Measurements from ENCODE around the gene FARP2.
"Not testable (repeated sequence)": the region's sequence is repeated elsewhere in the genome, so short reads cannot be mapped to it uniquely, and the experiment has no call there.

FARP2 gene

DNA sequence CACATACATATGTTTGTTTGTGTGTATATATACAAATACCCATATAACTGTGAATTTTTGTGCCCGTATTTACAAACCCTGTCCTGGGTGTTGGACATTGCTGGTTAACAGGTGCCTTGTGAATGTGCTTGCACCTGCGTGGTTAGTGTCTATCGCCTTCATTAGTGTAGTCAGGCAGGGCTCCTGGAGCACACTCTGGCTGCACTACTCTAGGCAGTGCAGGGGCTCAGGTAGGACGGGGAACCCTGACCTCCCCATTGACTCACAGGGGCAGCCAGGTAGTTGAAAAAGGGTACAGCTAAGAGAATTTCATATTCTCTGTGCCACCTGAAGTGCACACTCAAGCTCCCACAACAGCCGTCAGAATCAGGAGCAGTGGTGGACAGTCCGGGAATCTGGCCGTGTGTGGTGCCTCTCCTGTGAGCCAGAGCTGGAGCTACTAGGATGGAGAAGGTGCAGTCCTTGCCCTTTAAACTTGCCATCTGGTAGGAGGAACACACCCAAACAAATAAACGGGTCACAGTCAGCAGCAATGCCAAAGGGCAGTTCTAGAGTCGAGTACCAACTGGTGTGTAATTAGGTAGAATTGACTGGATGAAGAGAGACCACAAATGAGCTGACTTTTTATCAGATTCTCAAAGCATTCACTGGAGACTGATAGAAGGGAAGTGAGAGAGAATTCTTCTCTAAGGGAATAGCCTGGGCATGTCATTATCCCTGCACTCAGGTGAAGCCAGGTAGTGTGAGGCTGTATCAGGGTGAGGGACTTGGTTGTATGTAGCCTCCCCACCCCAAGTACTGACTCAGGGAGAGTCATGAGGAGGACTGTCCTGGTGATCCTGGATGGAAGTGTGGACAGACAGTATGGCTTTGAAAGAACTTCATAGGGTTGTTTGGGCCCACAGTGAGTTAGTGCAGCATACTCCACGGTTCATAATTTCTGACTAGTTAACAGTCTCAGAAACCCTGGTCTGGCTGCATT is 44.1 kb downstream of the FARP2 start:
- DNase-seq (ENCODE audit: low spot score) = no peak

GRCh38 chr2:241408849-241409248 is 52.8 kb downstream of the FARP2 start:
- no peak for DNase-seq (ENCODE audit: low spot score)

DNA sequence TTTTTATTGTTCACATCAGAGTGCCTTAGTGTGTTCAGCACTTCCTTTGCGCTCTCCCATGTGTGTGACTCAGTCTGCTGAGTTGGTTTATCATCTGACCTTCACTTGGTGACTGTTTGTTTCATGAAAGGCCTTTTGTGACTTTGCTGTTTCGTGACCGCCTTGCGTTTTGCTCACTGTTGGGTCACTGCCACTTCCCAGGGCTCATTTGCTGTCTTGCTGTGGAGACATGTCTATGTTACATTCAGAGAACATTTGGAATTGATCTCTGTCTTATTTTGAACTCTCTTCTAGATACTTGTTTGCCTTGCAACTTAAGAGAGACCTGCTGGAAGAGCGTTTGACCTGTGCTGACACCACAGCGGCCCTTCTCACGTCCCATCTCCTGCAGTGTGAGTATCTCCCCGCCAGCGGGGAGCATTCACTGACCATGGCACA is 54.7 kb downstream of the FARP2 start:
- DNase-seq (ENCODE audit: low spot score) = no peak

DNA sequence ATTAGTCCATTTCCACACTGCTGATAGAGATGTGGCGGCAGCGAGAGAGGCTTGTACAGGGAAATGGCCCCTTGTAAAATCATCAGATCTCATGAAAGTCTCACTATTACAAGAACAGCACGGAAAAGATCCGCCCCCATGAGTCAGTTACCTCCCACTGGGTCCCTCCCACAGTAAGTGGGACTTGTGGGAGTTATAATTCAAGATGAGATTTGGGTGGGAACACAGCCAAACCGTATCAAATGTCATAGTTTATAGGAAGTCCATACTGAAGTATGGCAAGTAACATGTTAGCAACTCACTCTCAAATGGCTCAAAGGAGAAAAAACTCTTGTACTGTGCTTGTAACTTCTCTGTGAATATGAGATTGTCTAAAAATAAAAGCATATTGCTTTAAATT is 56.1 kb downstream of the FARP2 start:
- DNase-seq (ENCODE audit: low spot score) = no peak

DNA sequence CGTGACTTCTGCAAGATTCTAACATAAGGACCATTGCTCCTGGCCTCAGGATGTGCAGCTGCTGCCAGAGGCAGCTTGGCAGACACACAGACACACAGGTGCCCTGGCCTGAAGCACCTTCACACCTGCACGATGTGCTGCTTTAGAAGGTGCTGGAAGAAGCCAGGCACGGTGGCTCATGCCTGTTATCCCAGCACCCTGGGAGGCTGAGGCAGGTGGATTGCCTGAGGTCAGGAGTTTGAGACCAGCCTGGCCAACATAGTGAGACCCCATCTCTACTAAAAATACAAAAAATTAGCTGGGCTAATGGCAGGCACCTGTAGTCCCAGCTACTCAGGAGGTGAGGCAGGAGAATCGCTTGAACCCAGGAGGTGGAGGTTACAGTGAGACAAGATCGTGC is 57.4 kb downstream of the FARP2 start:
- not testable (repeated sequence) for DNase-seq (ENCODE audit: low spot score)

GRCh38 chr2:241413929-241414580 is 58.0 kb downstream of the FARP2 start:
- no peak for DNase-seq (ENCODE audit: low spot score)

- DNase-seq (ENCODE audit: low spot score) = no peak
Observed at GRCh38 chr2:241415196-241415595, 59.1 kb downstream of the FARP2 start.

GRCh38 chr2:241417626-241418025 is 61.5 kb downstream of the FARP2 start:
- DNase-seq (ENCODE audit: low spot score) = no peak

DNA sequence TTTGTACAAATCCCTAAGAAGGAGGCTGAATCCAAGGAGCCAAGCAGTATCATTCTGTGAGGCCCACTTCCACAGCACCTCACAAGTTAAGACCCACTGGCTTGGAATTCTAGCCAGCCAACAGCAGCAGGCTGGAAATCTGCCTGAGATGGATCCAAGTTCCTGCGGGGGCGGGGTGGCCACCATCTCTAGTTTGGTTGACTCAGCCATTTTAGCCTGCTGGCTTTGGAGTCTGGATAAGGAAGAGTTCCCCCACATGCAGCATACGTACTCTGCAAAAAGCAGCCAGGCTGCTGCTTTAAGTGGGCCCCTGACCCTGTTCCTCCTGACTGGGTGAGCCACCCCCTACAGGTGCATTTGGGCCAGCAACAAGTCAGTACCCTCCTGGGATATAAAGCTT is 65.2 kb downstream of the FARP2 start:
- DNase-seq (ENCODE audit: low spot score) = no peak

GRCh38 chr2:241421942-241422341 is 65.9 kb downstream of the FARP2 start:
- DNase-seq (ENCODE audit: low spot score) = not testable (repeated sequence)

GRCh38 chr2:241422350-241422749 is 66.3 kb downstream of the FARP2 start:
- DNase-seq (ENCODE audit: low spot score) = no peak

DNA sequence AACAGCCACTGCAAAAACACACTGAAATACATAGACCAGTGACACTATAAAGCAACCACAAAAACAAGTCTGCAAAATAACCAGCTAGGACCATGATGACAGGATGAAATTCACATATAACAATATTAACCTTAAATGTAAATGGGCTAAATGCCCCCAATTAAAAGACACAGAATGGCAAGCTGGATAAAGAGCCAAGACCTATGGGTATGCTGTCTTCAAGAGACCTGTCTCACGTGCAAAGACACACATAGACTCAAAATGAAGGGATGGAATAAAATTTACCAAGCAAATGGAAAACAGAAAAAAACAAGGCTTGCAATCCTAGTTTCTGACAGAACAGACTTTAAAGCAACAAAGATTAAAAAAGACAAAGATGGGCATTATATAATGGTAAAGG is 67.4 kb downstream of the FARP2 start:
- DNase-seq (ENCODE audit: low spot score) = not testable (repeated sequence)

- DNase-seq (ENCODE audit: low spot score) = no peak
Observed at GRCh38 chr2:241425368-241425767, 69.3 kb downstream of the FARP2 start.

DNA sequence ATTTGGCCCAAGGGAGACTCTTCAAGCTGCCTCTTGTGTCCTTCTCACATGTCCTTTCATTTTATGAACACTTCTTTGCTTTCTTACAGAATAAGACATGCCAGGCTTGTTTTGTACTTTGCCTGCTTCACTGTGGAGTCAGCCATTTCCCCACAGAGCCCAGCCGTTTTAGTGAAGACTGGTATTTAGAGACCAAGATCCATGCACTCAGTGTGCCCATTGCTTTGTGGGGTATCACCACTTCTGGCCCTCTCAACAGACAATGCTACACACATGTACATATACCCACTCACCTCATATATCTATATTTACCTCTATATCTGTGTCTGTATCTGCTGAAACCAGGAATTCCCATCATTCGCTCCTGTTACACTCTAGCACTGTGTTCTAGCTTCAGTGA is 74.1 kb downstream of the FARP2 start:
- no peak for DNase-seq (ENCODE audit: low spot score)

- no peak for DNase-seq (ENCODE audit: low spot score)
Observed at GRCh38 chr2:241432824-241433448, 76.9 kb downstream of the FARP2 start.

DNA sequence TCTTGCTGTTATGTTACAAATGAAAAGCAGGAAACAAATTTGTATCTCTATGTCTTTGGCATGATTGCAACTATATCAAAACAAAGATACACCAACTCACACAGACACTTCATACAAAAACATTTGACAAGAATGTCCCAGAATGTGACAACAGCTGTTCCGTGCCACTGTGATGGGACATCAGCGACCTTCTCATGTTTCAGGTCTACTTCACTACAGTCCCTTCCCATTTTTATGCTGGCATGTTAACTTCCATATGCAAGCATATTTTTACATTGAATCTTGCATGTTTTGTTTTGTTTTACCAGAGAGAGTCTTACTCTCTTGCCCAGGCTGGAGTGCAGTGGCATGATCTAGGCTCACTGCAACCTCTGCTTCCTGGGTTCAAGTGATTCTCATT is 81.1 kb downstream of the FARP2 start:
- no peak for DNase-seq (ENCODE audit: low spot score)

- no peak for DNase-seq (ENCODE audit: low spot score)
Observed at GRCh38 chr2:241441492-241441891, 85.4 kb downstream of the FARP2 start.

DNA sequence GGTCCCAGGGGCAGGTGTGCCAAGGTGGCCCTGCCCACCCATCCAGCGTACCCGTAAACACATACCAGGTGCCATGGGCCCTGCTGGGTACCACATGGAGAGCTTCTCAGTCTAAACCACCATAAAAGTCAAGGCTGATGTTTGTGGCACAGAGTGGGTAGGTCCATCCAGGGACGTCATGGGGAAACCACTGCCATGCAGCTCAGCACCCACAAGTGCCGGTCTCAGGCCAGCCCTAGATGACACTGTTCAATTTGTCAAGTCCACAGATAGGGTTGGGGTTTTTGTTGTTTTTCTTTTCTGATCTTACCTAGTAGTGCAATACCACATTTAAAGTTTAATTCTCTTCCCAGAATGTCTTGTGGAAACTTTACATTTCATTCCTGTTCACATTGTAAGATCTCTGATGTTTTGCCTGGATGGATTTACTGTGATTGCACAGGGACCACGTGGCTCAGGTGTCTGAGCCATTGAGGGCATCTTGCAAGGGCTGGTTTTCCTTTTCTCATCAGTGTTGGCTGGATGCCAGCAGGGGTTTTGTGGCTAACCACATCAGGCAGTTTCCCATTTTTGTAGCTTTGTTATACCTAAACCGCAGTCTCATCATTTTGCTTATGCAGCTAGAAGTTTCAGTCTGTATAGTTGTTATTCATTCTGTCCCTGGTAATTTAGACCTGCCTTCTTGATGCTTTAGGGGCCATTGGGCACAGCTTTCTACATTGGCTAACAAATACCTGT is 87.6 kb downstream of the FARP2 start:
- DNase-seq (ENCODE audit: low spot score) = no peak

DNA sequence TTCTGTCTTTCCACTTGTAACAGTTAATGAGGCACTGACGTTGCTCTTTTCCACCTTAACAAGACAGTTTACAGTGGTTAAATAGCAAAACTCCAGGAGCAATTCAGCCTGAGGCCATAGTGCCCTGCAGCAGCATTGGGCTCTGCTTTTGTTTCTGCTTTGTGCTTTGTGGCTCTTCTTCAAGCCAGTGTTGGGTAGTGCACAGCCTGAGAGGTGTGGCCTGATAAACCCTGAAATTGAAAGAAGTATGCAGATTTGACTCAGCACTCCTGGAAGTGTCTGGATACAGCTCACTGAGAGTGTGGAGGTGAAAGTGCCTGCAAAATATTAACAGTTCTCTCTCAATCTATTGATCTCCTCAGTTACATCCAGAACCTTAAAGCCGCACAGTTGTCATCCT is 89.3 kb downstream of the FARP2 start:
- DNase-seq (ENCODE audit: low spot score) = no peak

GRCh38 chr2:241450092-241450491 is 94.0 kb downstream of the FARP2 start:
- not testable (repeated sequence) for DNase-seq (ENCODE audit: low spot score)

DNA sequence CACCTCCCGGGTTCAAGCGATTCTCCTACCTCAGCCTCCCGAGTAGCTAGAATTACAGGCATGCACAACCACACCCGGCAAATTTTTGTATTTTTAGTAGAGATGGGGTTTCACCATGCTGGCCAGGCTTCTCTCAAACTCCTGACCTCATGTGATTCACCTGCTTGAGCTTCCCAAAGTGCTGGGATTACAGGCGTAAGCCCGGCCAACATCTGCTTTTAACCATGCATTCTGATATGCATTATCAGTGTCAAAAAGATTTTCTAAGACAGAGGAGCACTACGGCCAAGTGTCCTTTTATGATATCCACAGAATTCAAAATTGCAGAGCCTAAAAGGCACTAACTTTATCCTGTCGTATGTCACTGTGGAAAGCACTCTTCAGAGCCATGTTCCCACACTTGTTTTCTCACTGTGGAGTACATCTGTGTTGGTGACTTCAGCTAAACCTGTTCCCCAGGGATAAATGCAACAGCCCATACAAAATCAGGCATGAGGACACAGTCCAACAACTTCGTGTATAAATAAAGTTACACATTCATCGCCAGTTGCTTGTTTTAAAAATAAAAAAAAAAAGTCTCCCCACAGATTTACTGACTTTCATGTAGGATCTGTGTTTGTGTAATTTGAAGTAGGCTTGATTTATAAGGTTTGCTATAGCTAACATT is 95.9 kb downstream of the FARP2 start:
- DNase-seq (ENCODE audit: low spot score) = no peak
